H1 (cell line): ENCODE data around the gene AKR1C8. TPM values are rescaled to one million over a fixed set of nuclear protein-coding genes. Genes with fewer than 3 reads are reported as not detected.

Experiments used
- CTCF ChIA-PET: fragments of 300-600 bp; sonication (Branson Sonifier 250); formaldehyde crosslinking; loops from one replicate; lab custom pipeline; 2021; ENCODE audit not compliant: partially characterized antibody; lab: Charles Lee
- POLR2A ChIA-PET: fragments of 300-600 bp; sonication (Branson Sonifier 250); formaldehyde crosslinking; loops from one replicate; lab custom pipeline; 2021; ENCODE audit warnings: inconsistent platforms; ENCODE audit not compliant: partially characterized antibody; lab: Charles Lee
- DNase-seq, 2 experiments: peaks; one replicate each; pipeline versions ENCODE4 v3.0.0 to v3.0.0-alpha.2; 2010 to 2022; ENCODE audit warnings: low spot score in 2 of 2, low read depth in 1 of 2, mixed read lengths in 1 of 2
- FAIRE-seq: peaks from 2 replicates; lab custom pipeline; 2011; peaks lifted over from hg19 to GRCh38; lab: Jason Lieb, UNC
- H2AFZ ChIP-seq: 2 replicates; pipeline ENCODE4 v1.8.1; 2012; ENCODE audit warnings: low read length, inconsistent platforms
- H2AK5ac ChIP-seq: 2 replicates; pipeline ENCODE4 v1.6.1; 2013; ENCODE audit warnings: low read depth, low read length
- H2BK120ac ChIP-seq: replicated peaks from 2 replicates; pipeline ENCODE3; 2013; ENCODE audit warnings: low read depth, low read length, inconsistent platforms
- H2BK12ac ChIP-seq: 2 replicates; pipeline ENCODE4 v1.6.1; 2013; ENCODE audit warnings: low read depth, low read length
- H2BK15ac ChIP-seq: 2 replicates; pipeline ENCODE4 v1.6.1; 2013; ENCODE audit warnings: low read length
- H2BK20ac ChIP-seq: 2 replicates; pipeline ENCODE4 v1.6.1; 2013; ENCODE audit warnings: low read length
- H2BK5ac ChIP-seq: 2 replicates; pipeline ENCODE4 v1.6.1; 2013; ENCODE audit warnings: low read depth, low read length
- H3K14ac ChIP-seq: 2 replicates; pipeline ENCODE4 v1.6.1; 2013; ENCODE audit warnings: inconsistent platforms; ENCODE audit not compliant: insufficient read length
- H3K18ac ChIP-seq: 2 replicates; pipeline ENCODE4 v1.6.1; 2013; ENCODE audit warnings: low read length; ENCODE audit errors: extremely low read depth
- H3K23ac ChIP-seq: 2 replicates; pipeline ENCODE4 v1.6.1; 2013; ENCODE audit warnings: inconsistent platforms; ENCODE audit not compliant: insufficient read length
- H3K23me2 ChIP-seq: 2 replicates; pipeline ENCODE4 v1.6.1; 2013; ENCODE audit warnings: low read depth, low read length
- H3K27ac ChIP-seq: 2 replicates; pipeline ENCODE4 v1.6.1; 2011; ENCODE audit warnings: low read depth, low read length, inconsistent platforms
- H3K27me3 ChIP-seq, 4 experiments: replicated peaks in 1 of 4; 1 replicate in 1 of 4; 2 replicates in 3 of 4; pipeline versions ENCODE4 v1.6.1 to v1.8.1; 2011 to 2013; ENCODE audit warnings: low read length in 3 of 4, mild to moderate bottlenecking in 3 of 4, inconsistent platforms in 2 of 4, mixed read lengths in 2 of 4, moderate library complexity in 1 of 4; ENCODE audit not compliant: control insufficient read depth in 3 of 4, insufficient read depth in 3 of 4; ENCODE audit errors: extremely low read depth in 1 of 4
- H3K36me3 ChIP-seq, 4 experiments: 2 replicates each; pipeline versions ENCODE4 v1.6.1 to v1.8.1; 2011 to 2013; ENCODE audit warnings: mild to moderate bottlenecking in 4 of 4, low read length in 3 of 4, moderate library complexity in 2 of 4, control low read depth in 1 of 4, inconsistent platforms in 1 of 4; ENCODE audit not compliant: insufficient read depth in 4 of 4, control insufficient read depth in 2 of 4
- H3K4ac ChIP-seq: replicated peaks from 2 replicates; pipeline ENCODE3; 2013; ENCODE audit warnings: low read length, low read depth, mixed read lengths, inconsistent platforms; ENCODE audit not compliant: insufficient read length
- H3K4me1 ChIP-seq, 4 experiments: replicated peaks in 1 of 4; 1 replicate in 1 of 4; 2 replicates in 3 of 4; pipeline versions ENCODE4 v1.6.1 to v1.8.1; 2011 to 2013; ENCODE audit warnings: low read length in 3 of 4, inconsistent platforms in 2 of 4, mixed read lengths in 1 of 4; ENCODE audit not compliant: insufficient read depth in 4 of 4, control insufficient read depth in 3 of 4
- H3K4me2 ChIP-seq, 2 experiments: 2 replicates each; pipeline versions ENCODE4 v1.6.1 to v1.8.1; 2011 to 2013; ENCODE audit warnings: low read depth in 2 of 2, low read length in 2 of 2, control low read depth in 1 of 2, inconsistent platforms in 1 of 2, mild to moderate bottlenecking in 1 of 2; ENCODE audit not compliant: insufficient read depth in 1 of 2
- H3K4me3 ChIP-seq, 4 experiments: fragments of 200-600, 300-600 bp in 1 of 4; sonication (generic), shearing (Covaris generic), sonication (Bioruptor Twin) in 1 of 4; 2 replicates each; pipeline versions ENCODE4 v1.5.1 to v1.8.1; 2011 to 2016; ENCODE audit warnings: low read length in 4 of 4, low read depth in 3 of 4, control low read depth in 2 of 4, inconsistent platforms in 2 of 4, mild to moderate bottlenecking in 2 of 4, mixed read lengths in 1 of 4, moderate library complexity in 1 of 4; ENCODE audit not compliant: insufficient read depth in 2 of 4; ENCODE audit errors: extremely low read depth in 1 of 4
- H3K56ac ChIP-seq: replicated peaks from 2 replicates; pipeline ENCODE3; 2013; ENCODE audit warnings: low read depth, mild to moderate bottlenecking, mixed read lengths, low read length, inconsistent platforms; ENCODE audit not compliant: insufficient read length
- H3K79me1 ChIP-seq: 2 replicates; pipeline ENCODE4 v1.6.1; 2013; ENCODE audit warnings: low read depth, low read length, control low read depth
- H3K79me2 ChIP-seq, 2 experiments: 2 replicates each; pipeline versions ENCODE4 v1.6.1 to v1.8.1; 2012 to 2013; ENCODE audit warnings: low read length in 2 of 2, mild to moderate bottlenecking in 2 of 2, inconsistent platforms in 1 of 2; ENCODE audit not compliant: insufficient read depth in 2 of 2, control insufficient read depth in 1 of 2
- H3K9ac ChIP-seq, 4 experiments: replicated peaks in 1 of 4; 1 replicate in 1 of 4; 2 replicates in 3 of 4; pipeline versions ENCODE4 v1.6.1 to v1.8.1; 2011 to 2013; ENCODE audit warnings: low read depth in 3 of 4, low read length in 3 of 4, control low read depth in 2 of 4, mild to moderate bottlenecking in 2 of 4, moderate library complexity in 2 of 4, inconsistent platforms in 1 of 4; ENCODE audit errors: extremely low read depth in 1 of 4
- H3K9me3 ChIP-seq, 2 experiments: 2 replicates each; pipeline versions ENCODE4 v1.6.1 to v1.8.1; 2012 to 2013; ENCODE audit warnings: mild to moderate bottlenecking in 2 of 2, moderate library complexity in 2 of 2, control low read depth in 1 of 2, inconsistent platforms in 1 of 2, low read depth in 1 of 2, low read length in 1 of 2, mixed read lengths in 1 of 2; ENCODE audit not compliant: insufficient read depth in 2 of 2
- H4K20me1 ChIP-seq, 2 experiments: replicated peaks in 1 of 2; 2 replicates each; pipeline versions ENCODE3 to v1.8.1; 2011 to 2013; ENCODE audit warnings: inconsistent platforms in 2 of 2, low read length in 2 of 2, mild to moderate bottlenecking in 1 of 2; ENCODE audit not compliant: insufficient read depth in 2 of 2, control insufficient read depth in 1 of 2
- H4K5ac ChIP-seq: 2 replicates; pipeline ENCODE4 v1.6.1; 2013; ENCODE audit warnings: low read length, low read depth, mixed read lengths, inconsistent platforms; ENCODE audit not compliant: insufficient read length
- H4K8ac ChIP-seq: 2 replicates; pipeline ENCODE4 v1.8.0; 2013; ENCODE audit warnings: mild to moderate bottlenecking, moderate library complexity, low read length, inconsistent platforms; ENCODE audit not compliant: insufficient read depth; ENCODE audit errors: extremely low read depth
- H4K91ac ChIP-seq: replicated peaks from 2 replicates; pipeline ENCODE3; 2013; ENCODE audit warnings: low read length, mixed read lengths, inconsistent platforms; ENCODE audit not compliant: insufficient read length
- CTCF ChIP-seq, 3 experiments: IDR thresholded peaks; 1 replicate in 2 of 3; 2 replicates in 1 of 3; pipeline versions ENCODE4 v1.5.1 to v1.6.1; 2011; ENCODE audit warnings: low read length in 3 of 3, mild to moderate bottlenecking in 3 of 3, inconsistent platforms in 2 of 3, low read depth in 1 of 3, moderate library complexity in 1 of 3; ENCODE audit not compliant: insufficient read depth in 1 of 3; ENCODE audit errors: control extremely low read depth in 1 of 3
- EZH2 ChIP-seq: fragments of 200-600 bp; sonication (generic); IDR thresholded peaks from 2 replicates; pipeline ENCODE4 v1.7.1; 2012; ENCODE audit warnings: low read depth, mild to moderate bottlenecking, moderate library complexity, low read length, inconsistent platforms; ENCODE audit not compliant: severe bottlenecking
- GTF2F1 ChIP-seq: IDR thresholded peaks from 2 replicates; pipeline ENCODE4 v1.6.1; 2012; ENCODE audit warnings: low read depth, low read length, improper control_type of control experiment, borderline replicate concordance
- KDM5A ChIP-seq: fragments of 200-600 bp; IDR thresholded peaks from 2 replicates; pipeline ENCODE4 v1.7.1; 2012; ENCODE audit warnings: mild to moderate bottlenecking, low read length, inconsistent platforms, mixed read lengths
- NRF1 ChIP-seq: IDR thresholded peaks from 2 replicates; pipeline ENCODE4 v1.6.1; 2011; ENCODE audit warnings: mild to moderate bottlenecking, low read depth, low read length, improper control_type of control experiment
- RAD21 ChIP-seq, 2 experiments: IDR thresholded peaks in 1 of 2; conservative IDR thresholded peaks in 1 of 2; 2 replicates each; pipeline ENCODE4 v1.6.1; 2011; ENCODE audit warnings: low read depth in 2 of 2, low read length in 2 of 2, improper control_type of control experiment in 1 of 2, inconsistent platforms in 1 of 2, mild to moderate bottlenecking in 1 of 2, moderate library complexity in 1 of 2
- RFX5 ChIP-seq: IDR thresholded peaks from 2 replicates; pipeline ENCODE4 v1.6.1; 2011; ENCODE audit warnings: low read depth, low read length, improper control_type of control experiment, borderline replicate concordance
- SIN3A ChIP-seq, 2 experiments: IDR thresholded peaks in 1 of 2; conservative IDR thresholded peaks in 1 of 2; 2 replicates each; pipeline ENCODE4 v1.6.1; 2011 to 2012; ENCODE audit warnings: low read length in 2 of 2, improper control_type of control experiment in 1 of 2, low read depth in 1 of 2, mild to moderate bottlenecking in 1 of 2
- TBP ChIP-seq: IDR thresholded peaks from 2 replicates; pipeline ENCODE4 v1.6.1; 2011; ENCODE audit warnings: low read depth, low read length, improper control_type of control experiment
- TEAD4 ChIP-seq: IDR thresholded peaks from 2 replicates; pipeline ENCODE4 v1.6.1; 2012; ENCODE audit warnings: low read depth, low read length, inconsistent platforms, mixed read lengths
- WGBS, 2 experiments: shearing (Covaris generic) in 1 of 2; methylation state at CpG; one replicate each; pipeline versions ENCODE4 v1.1.6 to v1.1.7; 2013 to 2015; ENCODE audit warnings: low lambda C conversion rate in 2 of 2, mixed read lengths in 2 of 2, inconsistent platforms in 1 of 2, low coverage in 1 of 2, missing lambda C conversion rate in 1 of 2; ENCODE audit not compliant: insufficient replicate concordance in 2 of 2, insufficient coverage in 1 of 2, insufficient read length in 1 of 2; ENCODE audit errors: extremely low coverage in 1 of 2, missing lambda C conversion rate in 1 of 2; 5-methylcytosine and 5-hydroxymethylcytosine counted together
- polyA plus RNA-seq, 7 experiments: library from polyadenylated mRNA; depleted of rRNA in 3 of 7; stranded (reverse) in 5 of 7; unstranded in 2 of 7; fragments of >200 nt in 5 of 7; fragments of 200-250 nt in 2 of 7; gene quantifications; 1 replicate in 5 of 7; 2 replicates in 1 of 7; 4 replicates in 1 of 7; pipeline versions ENCODE4 v1.2.1 to v1.2.3, GENCODE V29; 2011 to 2013; ENCODE audit warnings: missing spikeins in 2 of 7, mixed read lengths in 2 of 7
- total RNA-seq: library from RNA; stranded (reverse); fragmentation: NEBNext Ultra II Directional; extraction: Animal tissue kit (Norgen Biotek cat#: 25700); gene quantifications from 2 replicates; pipeline ENCODE4 v1.2.1, GENCODE V29; 2021

AKR1C8 gene
- total and polyA plus RNA-seq, 2 of the 8 experiments (the other 6 are each of a cell fraction or from before 2014, with no cell fraction given), result not detected

GRCh38 chr10:5106553-5106952, 78.4 kb downstream of the AKR1C8 start:
- Histone ChIP-seq H3K4me3 (no peak overlapping the region), H2AK5ac (no peak overlapping the region), H3K79me2 (no peaks in the 10 kb centered on the region), H3K56ac (no peak overlapping the region), H4K8ac (no peak overlapping the region), H4K20me1 (no peaks in the 10 kb centered on the region), H3K23me2 (no peaks in the 10 kb centered on the region), H3K14ac (no peak overlapping the region), H2BK12ac (no peak overlapping the region), H3K18ac (no peak overlapping the region), H2BK120ac (no peak overlapping the region), H3K4me1 (no peaks in the 10 kb centered on the region), H2BK5ac (no peak overlapping the region), H3K23ac (no peak overlapping the region), H3K9me3 (peaks cover 10 to 13% of the 10 kb centered on the region in 2 experiments; a peak in 2 of 4 replicates), H4K91ac (no peak overlapping the region), H3K27me3 (no peaks in the 10 kb centered on the region), H4K5ac (no peak overlapping the region), H3K36me3 (no peaks in the 10 kb centered on the region), H3K27ac (no peak overlapping the region), H3K9ac (no peak overlapping the region), H3K79me1 (no peaks in the 10 kb centered on the region), H2BK20ac (no peak overlapping the region), H3K4ac (no peak overlapping the region), H3K4me2 (no peak overlapping the region), H2AFZ (no peak overlapping the region), H2BK15ac (no peak overlapping the region)
- TF ChIP-seq SIN3A (conservative IDR thresholded peaks at IDR 0.05 in 1 of 2, IDR thresholded peaks at IDR 0.05 in 1 of 2; ENCODE audit: low read depth in 1 of 2, low read length in 2 of 2) (no peak), GTF2F1 (no peak), EZH2 (no peak), TEAD4 (no peak), CTCF (IDR thresholded peaks at IDR 0.05; ENCODE audit: control extremely low read depth in 1 of 3, insufficient read depth in 1 of 3, low read depth in 1 of 3, low read length in 3 of 3) (no peak), NRF1 (no peak), RFX5 (no peak), RAD21 (IDR thresholded peaks at IDR 0.05 in 1 of 2, conservative IDR thresholded peaks at IDR 0.05 in 1 of 2; ENCODE audit: low read depth in 2 of 2, low read length in 2 of 2) (no peak), KDM5A (no peak), TBP (no peak)
- FAIRE-seq (no peak), DNase-seq (no peak)
- ChIA-PET POLR2A (no interaction called here), CTCF (interaction anchor here (0.9 to 2.1 kb wide), 3 partner anchors 12 to 292 kb away, joined by 4 to 9 read pairs (median 4); partner anchors contain the start of gene AKR1C3)
- WGBS, 2 experiments, result 100% methylated on average over 1 of the region's 1 CpG; no CpG with 5 or more reads in 1 of the 2 experiments
